ENCODE measurements around the gene STXBP5. TPM values are rescaled to one million over a fixed set of nuclear protein-coding genes. Genes with fewer than 3 reads are reported as not detected.
"Not testable (repeated sequence)": the region's sequence is repeated elsewhere in the genome, so short reads cannot be mapped to it uniquely, and the experiment has no call there.

The STXBP5 gene
- total RNA-seq, 2 experiments from 2014 or later = 19.4 to 23.4 TPM

DNA sequence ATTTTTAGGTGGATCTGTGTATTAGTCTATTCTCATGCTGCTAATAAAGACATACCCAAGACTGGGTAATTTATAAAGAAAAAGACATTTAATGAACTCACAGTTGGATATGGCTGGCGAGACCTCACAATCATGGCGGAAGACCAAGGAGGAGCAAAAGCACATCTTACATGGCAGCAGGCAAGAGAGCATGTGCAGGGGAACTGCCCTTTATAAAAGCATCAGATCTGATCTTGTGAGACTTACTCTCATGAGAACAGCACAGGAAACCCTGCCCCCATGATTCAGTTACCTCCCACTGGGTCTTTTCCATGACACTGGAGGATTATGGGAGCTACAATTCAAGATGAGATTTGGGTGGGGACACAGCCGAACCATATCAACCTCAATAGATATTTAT, 176.6 kb downstream of the STXBP5 start:
- POLR2A ChIA-PET; H3K27me3 Mint-ChIP-seq; ATAC-seq (ENCODE audit: low read depth); H3K27ac Mint-ChIP-seq; DNase-seq; H3K9me3 Mint-ChIP-seq; H3K4me1 Mint-ChIP-seq; H3K4me3 Mint-ChIP-seq: not testable (repeated sequence)
- peaks cover 35% of the 10 kb centered on the region for H3K36me3 Mint-ChIP-seq

- Mint-ChIP-seq H3K4me1 (no peaks in the 10 kb centered on the region), H3K36me3 (peaks cover 35% of the 10 kb centered on the region), H3K4me3 (no peak overlapping the region), H3K27ac (no peak overlapping the region), H3K27me3 (no peaks in the 10 kb centered on the region), H3K9me3 (peaks cover 2% of the 10 kb centered on the region)
- DNase-seq (no peak), ATAC-seq (ENCODE audit: low read depth) (no peak)
- POLR2A ChIA-PET = no interaction called here
Observed at GRCh38 chr6:147381712-147382111, 177.5 kb downstream of the STXBP5 start.

GRCh38 chr6:147382945-147383554, 178.8 kb downstream of the STXBP5 start:
- DNase-seq = no peak

DNA sequence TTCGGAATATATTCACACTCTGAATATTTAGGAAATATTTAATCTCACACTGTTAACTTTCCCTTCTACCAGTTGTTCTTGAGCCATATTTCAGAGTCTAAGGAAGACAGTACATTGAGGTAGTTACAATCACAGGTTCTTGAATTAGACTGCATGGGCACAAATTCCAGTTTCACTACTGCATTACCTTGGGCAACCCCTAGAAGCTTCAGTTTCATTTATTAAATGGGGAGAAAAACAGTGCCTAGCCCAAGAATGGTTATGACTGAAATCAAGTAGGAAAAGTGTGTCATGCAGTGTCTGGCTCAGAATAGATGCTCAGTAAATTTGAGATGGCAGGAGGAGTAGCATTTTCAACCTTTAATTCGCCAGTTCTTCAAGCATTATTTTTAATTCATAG, 179.8 kb downstream of the STXBP5 start:
- Mint-ChIP-seq H3K4me1 (no peaks in the 10 kb centered on the region), H3K4me3 (no peak overlapping the region), H3K36me3 (peaks cover 30% of the 10 kb centered on the region), H3K27me3 (no peaks in the 10 kb centered on the region), H3K9me3 (peaks cover 2% of the 10 kb centered on the region), H3K27ac (no peak overlapping the region)
- POLR2A ChIA-PET = no interaction called here
- ATAC-seq (ENCODE audit: low read depth) = no peak
- DNase-seq = no peak

More at GRCh38 chr6:147382945-147383554, 178.8 kb downstream of the STXBP5 start:
- POLR2A ChIA-PET = no interaction called here
- Mint-ChIP-seq H3K27me3 (no peaks in the 10 kb centered on the region), H3K27ac (no peak overlapping the region), H3K36me3 (peaks cover 33% of the 10 kb centered on the region), H3K9me3 (peaks cover 2% of the 10 kb centered on the region), H3K4me1 (no peaks in the 10 kb centered on the region), H3K4me3 (no peak overlapping the region)
- ATAC-seq (ENCODE audit: low read depth) = no peak

DNA sequence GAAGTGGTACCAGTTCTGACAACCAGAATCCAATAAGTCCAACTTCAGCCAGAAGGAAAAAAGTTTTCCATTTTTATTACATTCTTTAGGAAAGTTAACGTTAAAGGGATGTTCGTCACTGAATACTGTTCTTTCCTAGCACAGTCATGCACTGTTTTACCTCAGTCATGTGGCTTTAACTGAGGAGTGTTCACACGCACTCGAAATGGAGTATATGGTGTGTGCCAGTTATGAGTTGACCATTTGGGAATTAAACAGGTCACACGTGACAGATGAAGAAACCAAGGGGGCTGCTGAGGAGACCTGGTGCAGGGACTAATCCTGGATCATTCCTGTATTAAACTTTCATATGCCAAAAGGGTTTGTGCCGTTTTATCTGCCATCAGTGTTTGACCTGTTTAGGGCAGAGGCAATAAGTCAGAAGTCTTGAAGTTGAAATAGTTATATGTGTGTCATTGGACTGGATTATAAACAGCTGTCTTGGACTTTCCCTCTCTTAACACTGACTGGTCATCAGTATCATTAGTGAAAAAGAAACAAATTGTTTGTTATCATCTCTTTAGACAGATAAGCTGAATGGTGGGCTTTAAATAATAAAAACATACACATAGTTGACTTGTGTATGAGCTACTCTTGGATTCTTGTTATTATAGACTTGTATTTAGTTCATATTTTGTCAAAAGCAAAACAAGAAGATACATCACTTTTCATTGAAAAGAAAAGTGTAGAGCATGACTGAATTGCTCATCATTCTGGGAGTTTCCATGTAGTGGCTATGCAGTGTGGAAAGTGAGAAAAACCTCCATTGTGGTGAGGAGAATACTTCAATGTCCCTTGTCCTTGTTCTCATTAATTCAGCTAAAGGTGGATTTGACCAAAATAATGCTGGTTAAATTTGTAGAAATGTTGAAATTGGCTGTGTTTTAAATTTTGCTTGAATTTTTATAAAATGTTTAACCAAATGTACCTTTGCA, 180.8 kb downstream of the STXBP5 start:
- Mint-ChIP-seq H3K27me3 (no peaks in the 10 kb centered on the region), H3K4me1 (no peaks in the 10 kb centered on the region), H3K4me3 (no peak overlapping the region), H3K27ac (no peak overlapping the region), H3K9me3 (peaks cover 2% of the 10 kb centered on the region), H3K36me3 (peaks cover 26% of the 10 kb centered on the region)
- DNase-seq (no peak), ATAC-seq (ENCODE audit: low read depth) (no peak)
- POLR2A ChIA-PET = no interaction called here

DNA sequence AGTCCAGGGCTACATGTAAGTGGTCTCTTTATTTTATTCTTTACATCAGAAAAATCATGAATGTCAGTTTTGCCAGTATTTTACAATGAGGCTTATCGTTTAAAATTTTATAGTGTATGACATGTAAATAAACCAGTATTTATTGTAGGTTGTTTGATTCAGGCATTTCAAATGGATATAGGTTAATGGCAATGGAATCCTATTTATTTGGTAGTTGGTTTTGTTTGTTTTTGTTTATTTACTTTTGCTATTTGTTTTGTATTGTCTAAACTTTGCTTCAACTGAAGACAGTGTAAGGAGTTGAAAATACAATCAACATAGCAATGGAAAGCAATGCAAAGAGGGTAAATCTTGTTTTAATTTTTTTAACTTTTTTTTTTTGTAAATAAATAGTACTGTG, 185.2 kb downstream of the STXBP5 start:
- H3K27ac Mint-ChIP-seq = no peak overlapping the region
- H3K4me3 Mint-ChIP-seq = no peak overlapping the region
- H3K4me1 Mint-ChIP-seq = no peaks in the 10 kb centered on the region
- no peaks in the 10 kb centered on the region for H3K9me3 Mint-ChIP-seq
- peaks cover 6% of the 10 kb centered on the region for H3K36me3 Mint-ChIP-seq
- no peak for ATAC-seq (ENCODE audit: low read depth)
- POLR2A ChIA-PET = no interaction called here
- DNase-seq = no peak
- H3K27me3 Mint-ChIP-seq = no peaks in the 10 kb centered on the region

- ATAC-seq (ENCODE audit: low read depth) (no peak), DNase-seq (no peak)
- no peaks in the 10 kb centered on the region for H3K9me3 Mint-ChIP-seq
- H3K36me3 Mint-ChIP-seq = no peaks in the 10 kb centered on the region
- H3K27me3 Mint-ChIP-seq = peaks cover 1% of the 10 kb centered on the region
- H3K4me1 Mint-ChIP-seq = no peaks in the 10 kb centered on the region
- no peak overlapping the region for H3K4me3 Mint-ChIP-seq
- no peak overlapping the region for H3K27ac Mint-ChIP-seq
- POLR2A ChIA-PET = no interaction called here
Observed at GRCh38 chr6:147390909-147391536, 186.8 kb downstream of the STXBP5 start.

GRCh38 chr6:147392917-147393625, 188.9 kb downstream of the STXBP5 start:
- no peak overlapping the region for H3K4me3 Mint-ChIP-seq
- DNase-seq = no peak
- no peak for ATAC-seq (ENCODE audit: low read depth)
- H3K27ac Mint-ChIP-seq = no peak overlapping the region
- no peaks in the 10 kb centered on the region for H3K9me3 Mint-ChIP-seq
- no peaks in the 10 kb centered on the region for H3K36me3 Mint-ChIP-seq
- no peaks in the 10 kb centered on the region for H3K4me1 Mint-ChIP-seq
- POLR2A ChIA-PET = no interaction called here
- H3K27me3 Mint-ChIP-seq = peaks cover 4% of the 10 kb centered on the region

DNA sequence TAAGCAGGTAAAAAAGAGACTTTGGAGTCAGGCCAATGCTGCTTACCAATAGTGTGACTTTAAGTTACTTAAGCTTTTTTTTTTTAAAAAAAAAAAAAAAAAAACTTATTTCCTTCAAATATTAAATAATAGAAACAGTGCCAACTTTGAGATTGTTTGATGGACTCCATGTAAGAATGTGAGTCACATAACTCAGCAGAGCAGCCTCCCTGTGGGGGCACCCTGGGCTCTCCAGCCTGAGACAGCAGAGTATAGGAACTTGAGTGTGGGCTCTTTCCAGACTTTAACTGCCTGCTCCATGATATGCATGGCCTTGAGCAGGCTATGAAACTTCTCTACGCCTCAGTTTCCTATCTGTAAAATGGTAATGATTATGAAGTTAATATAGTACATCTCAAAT, 190.9 kb downstream of the STXBP5 start:
- Mint-ChIP-seq H3K9me3 (peaks cover 1% of the 10 kb centered on the region), H3K27me3 (peaks cover 4% of the 10 kb centered on the region), H3K4me1 (no peaks in the 10 kb centered on the region), H3K36me3 (no peaks in the 10 kb centered on the region), H3K4me3 (no peak overlapping the region), H3K27ac (no peak overlapping the region)
- DNase-seq (no peak), ATAC-seq (ENCODE audit: low read depth) (no peak)
- POLR2A ChIA-PET = no interaction called here

DNA sequence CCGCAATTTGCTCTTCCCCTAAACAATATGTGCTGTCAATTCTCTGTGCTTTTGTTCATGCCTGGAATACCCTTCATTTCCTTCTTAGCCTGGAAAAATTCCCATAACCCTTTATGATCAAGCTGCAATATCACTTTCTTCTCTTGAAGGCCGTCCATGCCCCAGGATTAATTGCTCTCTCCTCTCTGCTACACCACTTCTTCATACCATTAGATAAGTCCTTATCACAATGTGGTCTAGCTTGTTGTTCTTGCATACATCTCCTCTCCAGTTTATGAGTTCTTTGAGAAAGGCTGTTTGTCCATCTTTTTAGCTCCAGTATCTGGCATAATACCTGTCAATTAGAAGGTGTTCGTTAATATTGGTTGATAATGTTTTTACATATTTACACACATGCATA, 193.1 kb downstream of the STXBP5 start:
- H3K4me3 Mint-ChIP-seq = no peak overlapping the region
- no peaks in the 10 kb centered on the region for H3K4me1 Mint-ChIP-seq
- no peak for DNase-seq
- H3K9me3 Mint-ChIP-seq = peaks cover 10% of the 10 kb centered on the region
- ATAC-seq (ENCODE audit: low read depth) = no peak
- POLR2A ChIA-PET = no interaction called here
- peaks cover 4% of the 10 kb centered on the region for H3K27me3 Mint-ChIP-seq
- no peaks in the 10 kb centered on the region for H3K36me3 Mint-ChIP-seq
- H3K27ac Mint-ChIP-seq = no peak overlapping the region

DNA sequence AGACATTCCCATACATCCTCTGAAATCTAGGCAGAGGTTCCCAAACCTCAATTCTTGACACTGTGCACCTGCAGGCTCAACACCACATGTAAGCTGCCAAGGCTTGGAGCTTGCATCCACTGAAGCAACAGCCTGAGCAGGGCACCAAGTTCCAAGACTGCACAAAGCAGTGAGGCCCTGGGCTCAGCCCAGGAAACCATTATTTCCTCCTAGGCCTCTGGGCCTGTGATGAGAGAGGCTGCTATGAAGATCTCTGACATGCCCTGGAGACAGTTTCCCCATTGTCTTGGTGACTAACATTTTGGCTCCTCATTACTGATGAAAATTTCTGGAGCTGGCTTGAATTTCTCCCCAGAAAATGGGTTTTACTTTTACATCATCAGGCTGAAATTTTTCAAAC, 196.8 kb downstream of the STXBP5 start:
- POLR2A ChIA-PET = no interaction called here
- H3K27ac Mint-ChIP-seq = no peak overlapping the region
- H3K4me1 Mint-ChIP-seq = no peaks in the 10 kb centered on the region
- no peaks in the 10 kb centered on the region for H3K36me3 Mint-ChIP-seq
- ATAC-seq (ENCODE audit: low read depth) (no peak), DNase-seq (no peak)
- H3K4me3 Mint-ChIP-seq = no peak overlapping the region
- H3K9me3 Mint-ChIP-seq = peaks cover 11% of the 10 kb centered on the region
- peaks cover 6% of the 10 kb centered on the region for H3K27me3 Mint-ChIP-seq

- H3K27me3 Mint-ChIP-seq = peaks cover 2% of the 10 kb centered on the region
- POLR2A ChIA-PET = no interaction called here
- no peaks in the 10 kb centered on the region for H3K36me3 Mint-ChIP-seq
- no peak overlapping the region for H3K4me3 Mint-ChIP-seq
- no peak overlapping the region for H3K27ac Mint-ChIP-seq
- peaks cover 11% of the 10 kb centered on the region for H3K9me3 Mint-ChIP-seq
- H3K4me1 Mint-ChIP-seq = no peaks in the 10 kb centered on the region
- DNase-seq (no peak), ATAC-seq (ENCODE audit: low read depth) (no peak)
Observed at GRCh38 chr6:147401779-147402178, 197.6 kb downstream of the STXBP5 start.

GRCh38 chr6:147406783-147407182, 202.6 kb downstream of the STXBP5 start:
- H3K36me3 Mint-ChIP-seq = no peaks in the 10 kb centered on the region
- H3K9me3 Mint-ChIP-seq = peaks cover 5% of the 10 kb centered on the region
- H3K27ac Mint-ChIP-seq = no peak overlapping the region
- DNase-seq (no peak), ATAC-seq (ENCODE audit: low read depth) (no peak)
- POLR2A ChIA-PET = no interaction called here
- peaks cover 5% of the 10 kb centered on the region for H3K27me3 Mint-ChIP-seq
- H3K4me3 Mint-ChIP-seq = no peak overlapping the region
- no peaks in the 10 kb centered on the region for H3K4me1 Mint-ChIP-seq

All from activated naive CD8-positive, alpha-beta T cell treated with anti-CD3 and anti-CD28 coated beads, Interleukin-2, amount 10 ng/mL, durations not matched to agents 7 days and 5 days (primary cell).